AG04450 (cell line): ENCODE data around the gene PXDN. TPM values are rescaled to one million over a fixed set of nuclear protein-coding genes. Genes with fewer than 3 reads are reported as not detected.
"Not testable (repeated sequence)": the region's sequence is repeated elsewhere in the genome, so short reads cannot be mapped to it uniquely, and the experiment has no call there.

Source experiments
- CTCF ChIA-PET: fragments of 300-600, 350-600 bp; formaldehyde crosslinking; extraction: SDS; loops from one replicate; lab custom pipeline; 2022; ENCODE audit warnings: antibody characterized with exemption, inconsistent platforms; lab: Charles Lee
- POLR2A ChIA-PET: fragments of 350-600 bp; formaldehyde crosslinking; extraction: SDS; loops from one replicate; lab custom pipeline; 2021; ENCODE audit warnings: antibody characterized with exemption, inconsistent platforms; lab: Yijun Ruan, JAX
- DNase-seq: peaks from one replicate; pipeline ENCODE4 v3.0.0-alpha.2; 2011; ENCODE audit warnings: low read depth, low spot score
- H3K27ac ChIP-seq: one replicate; pipeline ENCODE4 v1.5.1; 2012; ENCODE audit warnings: low read depth, low read length, control low read depth
- H3K27me3 ChIP-seq: one replicate; pipeline ENCODE4 v1.6.0; 2012; ENCODE audit warnings: low read length; ENCODE audit not compliant: control insufficient read depth, insufficient read depth
- H3K4me3 ChIP-seq: 2 replicates; pipeline ENCODE4 v1.5.1; 2011; ENCODE audit warnings: mild to moderate bottlenecking, low read depth, low read length, control low read depth
- H3K9me3 ChIP-seq: 2 replicates; pipeline ENCODE4 v1.5.1; 2012; ENCODE audit warnings: low read length; ENCODE audit not compliant: control insufficient read depth, insufficient read depth
- CTCF ChIP-seq: IDR thresholded peaks from 2 replicates; pipeline ENCODE4 v1.5.1; 2011; ENCODE audit warnings: low read depth, low read length, control low read depth, inconsistent platforms
- polyA plus RNA-seq: library from polyadenylated mRNA; depleted of rRNA; stranded (reverse); fragments of >200 nt; gene quantifications from 2 replicates; pipeline ENCODE4 v1.2.3, GENCODE V29; 2011

Gene PXDN
- polyA plus RNA-seq, 1 experiment, result 271 TPM

DNA sequence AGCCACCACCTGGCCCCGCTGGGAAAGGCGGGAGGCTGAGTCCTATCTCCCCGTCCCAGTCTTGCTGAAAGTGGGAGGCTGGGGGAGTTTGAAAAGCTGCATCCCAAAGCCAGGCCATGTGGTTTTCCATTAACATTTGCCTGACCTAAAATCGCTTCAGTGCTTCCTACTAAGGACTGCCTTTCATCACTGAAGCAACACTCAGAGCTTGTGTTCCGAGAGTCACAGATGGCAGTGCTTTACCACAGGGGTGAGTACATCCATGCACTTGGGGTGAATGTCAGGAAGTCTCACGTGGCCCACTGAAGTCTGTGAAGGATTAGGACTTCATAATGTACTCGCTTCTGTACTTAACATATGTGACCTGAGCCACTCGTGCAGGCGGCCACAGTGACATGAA is 43.3 kb downstream of the PXDN start:
- DNase-seq, result no peak
- CTCF ChIA-PET, result interaction anchor here (2.1 kb wide), 1 partner anchor 116 kb away, joined by 5 read pairs; no protein-coding TSS in a partner anchor
- H3K4me3 ChIP-seq, result no peak overlapping the region
- no peak for TF ChIP-seq CTCF
- no peak overlapping the region for H3K27ac ChIP-seq
- POLR2A ChIA-PET, result no interaction called here
- no peaks in the 10 kb centered on the region for H3K27me3 ChIP-seq
- no peaks in the 10 kb centered on the region; the same call in none of the 2 replicates for H3K9me3 ChIP-seq

GRCh38 chr2:1700427-1700826 is 43.9 kb downstream of the PXDN start:
- CTCF ChIA-PET, result interaction anchor here (1.0 to 2.1 kb wide), 2 partner anchors 50 to 117 kb away, joined by 5 to 6 read pairs; no protein-coding TSS in a partner anchor

GRCh38 chr2:1698188-1698945 is 45.9 kb downstream of the PXDN start:
- CTCF ChIA-PET, result interaction anchor here (2.2 kb wide), 1 partner anchor 119 kb away, joined by 8 read pairs; no protein-coding TSS in a partner anchor
- Histone ChIP-seq H3K27me3 (no peaks in the 10 kb centered on the region), H3K27ac (no peak overlapping the region), H3K9me3 (no peaks in the 10 kb centered on the region; the same call in 1 of the 2 replicates), H3K4me3 (no peak overlapping the region)
- POLR2A ChIA-PET, result interaction anchor here (2.2 kb wide), 1 partner anchor 33 kb away, joined by 10 read pairs; no protein-coding TSS in a partner anchor
- no peak for DNase-seq
- TF ChIP-seq CTCF, result no peak

More at GRCh38 chr2:1700427-1700826, 43.9 kb downstream of the PXDN start:
- H3K27me3 ChIP-seq, DNase-seq, H3K27ac ChIP-seq, H3K9me3 ChIP-seq, H3K4me3 ChIP-seq, POLR2A ChIA-PET: not testable (repeated sequence)

DNA sequence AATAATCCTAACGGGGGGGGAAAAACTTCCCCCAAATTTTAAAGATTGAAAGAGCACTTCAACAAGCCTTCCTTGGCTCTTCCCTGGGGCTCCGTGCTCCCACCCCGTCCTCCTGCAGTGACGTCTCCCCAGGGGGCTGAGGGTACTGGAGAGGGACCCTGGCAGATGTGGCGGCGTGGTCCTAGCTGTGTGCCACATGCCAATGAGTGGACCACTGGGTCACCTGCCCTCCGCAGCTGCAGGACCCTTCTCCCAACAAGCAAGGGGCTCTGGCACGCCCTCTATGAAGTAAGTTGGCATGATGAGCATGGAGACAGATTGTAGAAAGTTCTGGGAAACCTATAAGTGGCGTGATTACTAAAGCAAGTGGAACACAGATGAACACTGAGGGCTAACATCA is 46.7 kb downstream of the PXDN start:
- no peak for TF ChIP-seq CTCF
- no peak for DNase-seq
- no peak overlapping the region for H3K27ac ChIP-seq
- ChIA-PET POLR2A (interaction anchor here (1.1 to 2.2 kb wide), 3 partner anchors 32 to 58 kb away, joined by 3 to 10 read pairs (median 4); no protein-coding TSS in a partner anchor), CTCF (interaction anchor here (0.8 to 2.2 kb wide), 4 partner anchors 22 to 149 kb away, joined by 3 to 9 read pairs (median 7); no protein-coding TSS in a partner anchor)
- H3K9me3 ChIP-seq, result no peaks in the 10 kb centered on the region; the same call in 1 of the 2 replicates
- H3K4me3 ChIP-seq, result no peak overlapping the region
- no peaks in the 10 kb centered on the region for H3K27me3 ChIP-seq

DNA sequence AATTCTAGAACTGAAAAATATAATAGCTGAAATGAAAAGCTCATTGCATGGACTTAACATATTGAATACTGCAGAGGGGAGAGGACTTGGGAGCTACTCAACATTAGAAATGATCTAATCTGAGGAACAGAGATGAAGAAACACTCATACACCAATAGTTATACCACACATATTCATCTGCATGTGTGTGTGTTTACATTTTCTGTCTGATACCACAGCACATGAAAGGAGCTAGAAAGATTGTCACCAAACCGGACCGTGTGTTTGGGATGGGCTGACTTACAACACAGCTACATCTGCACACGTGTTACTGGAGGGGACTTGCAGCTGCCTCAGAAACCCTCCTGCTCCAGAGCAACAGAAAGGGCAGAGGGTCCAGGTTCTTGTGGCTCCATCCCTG is 47.8 kb downstream of the PXDN start:
- ChIA-PET POLR2A (interaction anchor here (1.1 to 2.2 kb wide), 3 partner anchors 34 to 59 kb away, joined by 3 to 10 read pairs (median 4); no protein-coding TSS in a partner anchor), CTCF (interaction anchor here (0.9 to 2.2 kb wide), 6 partner anchors 10 to 121 kb away, joined by 3 to 9 read pairs (median 5); no protein-coding TSS in a partner anchor)
- no peak for DNase-seq
- Histone ChIP-seq H3K9me3 (no peaks in the 10 kb centered on the region; the same call in 1 of the 2 replicates), H3K4me3 (no peak overlapping the region), H3K27ac (no peak overlapping the region), H3K27me3 (no peaks in the 10 kb centered on the region)
- TF ChIP-seq CTCF, result no peak
